H9 (cell line): Measurements from ENCODE around the gene INPP4A. TPM values are rescaled to one million over a fixed set of nuclear protein-coding genes. Genes with fewer than 3 reads are reported as not detected.

Source experiments
- DNase-seq: peaks from one replicate; pipeline ENCODE4 v3.0.0-alpha.2; 2017
- H2AFZ ChIP-seq: one replicate; pipeline ENCODE4 v1.6.1; 2013; ENCODE audit warnings: mild to moderate bottlenecking, low read length, control low read depth, moderate library complexity
- H2AK5ac ChIP-seq: 2 replicates; pipeline ENCODE4 v1.6.1; 2013; ENCODE audit warnings: low read length, control low read depth, mixed read lengths; ENCODE audit not compliant: insufficient read length
- H2BK120ac ChIP-seq: one replicate; pipeline ENCODE4 v1.6.1; 2013; ENCODE audit warnings: low read depth, mild to moderate bottlenecking, low read length, control low read depth, inconsistent platforms; ENCODE audit not compliant: poor library complexity, severe bottlenecking
- H2BK12ac ChIP-seq: 2 replicates; pipeline ENCODE4 v1.6.1; 2013; ENCODE audit warnings: low read length, control low read depth, mixed read lengths, low read depth; ENCODE audit not compliant: insufficient read length
- H2BK15ac ChIP-seq: 2 replicates; pipeline ENCODE4 v1.6.1; 2013; ENCODE audit warnings: low read depth, low read length, control low read depth
- H2BK20ac ChIP-seq: one replicate; pipeline ENCODE4 v1.6.1; 2013; ENCODE audit warnings: low read depth, mild to moderate bottlenecking, low read length, control low read depth, inconsistent platforms; ENCODE audit not compliant: poor library complexity, severe bottlenecking
- H2BK5ac ChIP-seq: 2 replicates; pipeline ENCODE4 v1.6.1; 2013; ENCODE audit warnings: low read length, control low read depth, mixed read lengths; ENCODE audit not compliant: insufficient read length
- H3K14ac ChIP-seq: 2 replicates; pipeline ENCODE4 v1.6.1; 2013; ENCODE audit warnings: low read length, control low read depth; ENCODE audit not compliant: insufficient read depth
- H3K18ac ChIP-seq: 2 replicates; pipeline ENCODE4 v1.6.1; 2013; ENCODE audit warnings: low read depth, mild to moderate bottlenecking, mixed read lengths, low read length, control low read depth; ENCODE audit not compliant: insufficient read length
- H3K23ac ChIP-seq: 2 replicates; pipeline ENCODE4 v1.6.1; 2013; ENCODE audit warnings: low read length, control low read depth, mixed read lengths, low read depth; ENCODE audit not compliant: insufficient read length
- H3K23me2 ChIP-seq: 2 replicates; pipeline ENCODE4 v1.6.1; 2013; ENCODE audit warnings: low read depth, mild to moderate bottlenecking, mixed read lengths, low read length, control low read depth; ENCODE audit not compliant: insufficient read length, poor library complexity, severe bottlenecking
- H3K27ac ChIP-seq: 2 replicates; pipeline ENCODE4 v1.5.1; 2013; ENCODE audit warnings: low read length, control low read depth, mixed read lengths, low read depth; ENCODE audit not compliant: insufficient read length
- H3K27me3 ChIP-seq: 2 replicates; pipeline ENCODE4 v1.6.1; 2013; ENCODE audit warnings: low read length, control low read depth, inconsistent platforms; ENCODE audit not compliant: insufficient read depth
- H3K4ac ChIP-seq: 2 replicates; pipeline ENCODE4 v1.6.1; 2013; ENCODE audit warnings: low read depth, mild to moderate bottlenecking, control low read depth, inconsistent platforms, low read length, moderate library complexity
- H3K4me1 ChIP-seq: 2 replicates; pipeline ENCODE4 v1.6.1; 2013; ENCODE audit warnings: low read length, control low read depth, inconsistent platforms; ENCODE audit not compliant: insufficient read depth
- H3K4me2 ChIP-seq: 2 replicates; pipeline ENCODE4 v1.6.1; 2013; ENCODE audit warnings: low read length, control low read depth, mixed read lengths; ENCODE audit not compliant: insufficient read length, insufficient read depth
- H3K56ac ChIP-seq: 2 replicates; pipeline ENCODE4 v1.6.1; 2013; ENCODE audit warnings: low read depth, mild to moderate bottlenecking, mixed read lengths, low read length, control low read depth; ENCODE audit not compliant: insufficient read length
- H3K79me1 ChIP-seq: 2 replicates; pipeline ENCODE4 v1.6.1; 2013; ENCODE audit warnings: low read depth, mild to moderate bottlenecking, moderate library complexity, low read length, control low read depth, inconsistent platforms; ENCODE audit not compliant: insufficient read depth, poor library complexity, severe bottlenecking
- H3K79me2 ChIP-seq: 2 replicates; pipeline ENCODE4 v1.6.1; 2013; ENCODE audit warnings: low read length, control low read depth, inconsistent platforms; ENCODE audit not compliant: insufficient read depth
- H3K9ac ChIP-seq: 2 replicates; pipeline ENCODE4 v1.6.1; 2013; ENCODE audit warnings: low read length, control low read depth, mixed read lengths; ENCODE audit not compliant: insufficient read length; ENCODE audit errors: extremely low read depth
- H3K9me3 ChIP-seq: one replicate; pipeline ENCODE4 v1.6.1; 2013; ENCODE audit warnings: low read depth, low read length, inconsistent platforms; ENCODE audit not compliant: control insufficient read depth
- H3T11ph ChIP-seq: one replicate; pipeline ENCODE4 v1.6.1; 2013; ENCODE audit warnings: mild to moderate bottlenecking, low read length, control low read depth, inconsistent platforms
- H4K20me1 ChIP-seq: one replicate; pipeline ENCODE4 v1.6.1; 2013; ENCODE audit not compliant: control insufficient read depth, insufficient read length, insufficient read depth
- H4K5ac ChIP-seq: 2 replicates; pipeline ENCODE4 v1.6.1; 2013; ENCODE audit warnings: low read depth, mild to moderate bottlenecking, mixed read lengths, low read length, control low read depth; ENCODE audit not compliant: insufficient read length
- H4K8ac ChIP-seq: replicated peaks from 2 replicates; pipeline ENCODE4 v1.6.1; 2013; ENCODE audit warnings: low read length, control low read depth, mixed read lengths, low read depth; ENCODE audit not compliant: insufficient read length
- H4K91ac ChIP-seq: 2 replicates; pipeline ENCODE4 v1.6.1; 2013; ENCODE audit warnings: low read depth, mild to moderate bottlenecking, moderate library complexity, mixed read lengths, low read length, control low read depth; ENCODE audit not compliant: insufficient read length
- H3K27ac Mint-ChIP-seq, 3 experiments: 2 replicates in 2 of 3; 3 replicates in 1 of 3; pipeline ENCODE4 v1.8.0; 2020 to 2021; ENCODE audit warnings: mixed read lengths in 3 of 3, mild to moderate bottlenecking in 1 of 3, moderate library complexity in 1 of 3
- H3K27me3 Mint-ChIP-seq: 2 replicates; pipeline ENCODE4 v1.8.0; 2021; ENCODE audit warnings: low read depth, mild to moderate bottlenecking, moderate library complexity, mixed read lengths
- H3K36me3 Mint-ChIP-seq, 3 experiments: 2 replicates in 2 of 3; 3 replicates in 1 of 3; pipeline ENCODE4 v1.8.0; 2020 to 2021; ENCODE audit warnings: low read depth in 3 of 3, mixed read lengths in 3 of 3; ENCODE audit not compliant: insufficient read depth in 1 of 3
- H3K4me1 Mint-ChIP-seq, 2 experiments: 2 replicates each; pipeline ENCODE4 v1.8.0; 2020; ENCODE audit warnings: mixed read lengths in 2 of 2
- H3K4me3 Mint-ChIP-seq, 2 experiments: 2 replicates in 1 of 2; 3 replicates in 1 of 2; pipeline ENCODE4 v1.8.0; 2020 to 2021; ENCODE audit warnings: mild to moderate bottlenecking in 2 of 2, mixed read lengths in 2 of 2, moderate library complexity in 1 of 2
- H3K9me3 Mint-ChIP-seq, 2 experiments: 2 replicates in 1 of 2; 3 replicates in 1 of 2; pipeline ENCODE4 v1.8.0; 2020; ENCODE audit warnings: mild to moderate bottlenecking in 2 of 2, mixed read lengths in 2 of 2, moderate library complexity in 1 of 2
- WGBS: extraction: QIAGEN DNeasy Blood & Tissue Kit; methylation state at CpG from one replicate; pipeline ENCODE4 v1.1.7; 2013; ENCODE audit warnings: missing lambda C conversion rate, low lambda C conversion rate, mixed read lengths; ENCODE audit not compliant: insufficient read length; ENCODE audit errors: extremely low coverage; 5-methylcytosine and 5-hydroxymethylcytosine counted together
- total RNA-seq: library from RNA; stranded (reverse); gene quantifications from 2 replicates; pipeline ENCODE4 v1.2.1, GENCODE V29; 2021
- TF ChIP-seq, protein P1 (sequence below): fragments of 200-600 bp; sonication (generic); conservative IDR thresholded peaks from 3 replicates; pipeline ENCODE4 v1.8.0; 2021; ENCODE audit warnings: antibody characterized with exemption, mild to moderate bottlenecking

The INPP4A gene
- total RNA-seq, 1 experiment from 2014 or later: 55.2 TPM

DNA sequence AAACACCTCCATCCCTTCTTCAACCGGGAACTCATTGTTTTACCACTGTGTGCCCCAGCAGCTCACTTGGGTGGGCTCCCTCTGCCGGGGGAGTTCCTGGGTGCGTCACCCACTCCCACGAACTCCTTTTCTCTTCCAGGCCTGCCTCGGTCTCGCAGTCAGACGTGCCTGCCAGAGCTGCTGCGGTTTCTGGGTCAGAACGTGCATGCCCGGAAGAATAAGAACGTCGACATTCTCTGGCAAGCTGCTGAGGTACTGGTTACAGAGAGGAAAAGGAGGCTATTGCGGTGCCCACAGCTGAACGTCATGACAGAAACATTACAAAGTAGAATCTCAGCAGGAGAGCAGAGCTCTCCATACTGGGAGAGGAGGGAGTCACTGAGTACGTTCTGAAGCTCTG is 128.0 kb downstream of the INPP4A start:
- H3K4me1 ChIP-seq: no peaks in the 10 kb centered on the region
- no peaks in the 10 kb centered on the region for H3K27me3 ChIP-seq
- H3K23ac ChIP-seq: no peak overlapping the region
- no peaks in the 10 kb centered on the region; a peak in 1 of 5 replicates for H3K9me3 Mint-ChIP-seq
- no peak overlapping the region for H3T11ph ChIP-seq
- no peak overlapping the region for H3K4me3 Mint-ChIP-seq
- no peak overlapping the region for H2BK20ac ChIP-seq
- H3K79me2 ChIP-seq: no peaks in the 10 kb centered on the region
- H2BK12ac ChIP-seq: no peak overlapping the region
- no peak overlapping the region for H3K14ac ChIP-seq
- H3K4me2 ChIP-seq: no peak overlapping the region
- H3K9me3 ChIP-seq: no peaks in the 10 kb centered on the region
- H2AFZ ChIP-seq: no peak overlapping the region
- no peaks in the 10 kb centered on the region for H3K4me1 Mint-ChIP-seq
- H3K27ac ChIP-seq: no peak overlapping the region
- H3K79me1 ChIP-seq: no peaks in the 10 kb centered on the region
- H2BK120ac ChIP-seq: no peak overlapping the region
- H4K5ac ChIP-seq: no peak overlapping the region
- H2BK15ac ChIP-seq: no peak overlapping the region
- no peak overlapping the region for H4K8ac ChIP-seq
- no peaks in the 10 kb centered on the region for H4K20me1 ChIP-seq
- H3K18ac ChIP-seq: no peak overlapping the region
- TF ChIP-seq, protein P1, sequence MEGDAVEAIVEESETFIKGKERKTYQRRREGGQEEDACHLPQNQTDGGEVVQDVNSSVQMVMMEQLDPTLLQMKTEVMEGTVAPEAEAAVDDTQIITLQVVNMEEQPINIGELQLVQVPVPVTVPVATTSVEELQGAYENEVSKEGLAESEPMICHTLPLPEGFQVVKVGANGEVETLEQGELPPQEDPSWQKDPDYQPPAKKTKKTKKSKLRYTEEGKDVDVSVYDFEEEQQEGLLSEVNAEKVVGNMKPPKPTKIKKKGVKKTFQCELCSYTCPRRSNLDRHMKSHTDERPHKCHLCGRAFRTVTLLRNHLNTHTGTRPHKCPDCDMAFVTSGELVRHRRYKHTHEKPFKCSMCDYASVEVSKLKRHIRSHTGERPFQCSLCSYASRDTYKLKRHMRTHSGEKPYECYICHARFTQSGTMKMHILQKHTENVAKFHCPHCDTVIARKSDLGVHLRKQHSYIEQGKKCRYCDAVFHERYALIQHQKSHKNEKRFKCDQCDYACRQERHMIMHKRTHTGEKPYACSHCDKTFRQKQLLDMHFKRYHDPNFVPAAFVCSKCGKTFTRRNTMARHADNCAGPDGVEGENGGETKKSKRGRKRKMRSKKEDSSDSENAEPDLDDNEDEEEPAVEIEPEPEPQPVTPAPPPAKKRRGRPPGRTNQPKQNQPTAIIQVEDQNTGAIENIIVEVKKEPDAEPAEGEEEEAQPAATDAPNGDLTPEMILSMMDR: no peak
- peaks cover 2% of the 10 kb centered on the region for H3K27me3 Mint-ChIP-seq
- H3K36me3 Mint-ChIP-seq: peaks cover 10 to 72% (median 43%) of the 10 kb centered on the region in 3 experiments; a peak in 6 of 7 replicates
- no peak overlapping the region for H3K56ac ChIP-seq
- H2AK5ac ChIP-seq: no peak overlapping the region
- DNase-seq: no peak
- no peak overlapping the region for H3K9ac ChIP-seq
- no peak overlapping the region for H2BK5ac ChIP-seq
- no peaks in the 10 kb centered on the region for H3K23me2 ChIP-seq
- no peak overlapping the region for H4K91ac ChIP-seq
- WGBS: no CpG with 5 or more reads among the region's 15 CpGs
- H3K27ac Mint-ChIP-seq: peak overlapping the region in 2 of 3 experiments; percentile 27 to 57; a peak in 2 of 7 replicates
- H3K4ac ChIP-seq: no peak overlapping the region
